Choroid plexus epithelial cell (primary cell): ENCODE data around the gene TSKU.
"Not testable (repeated sequence)": the region's sequence is repeated elsewhere in the genome, so short reads cannot be mapped to it uniquely, and the experiment has no call there.

Experiments
- DNase-seq: peaks from one replicate; pipeline ENCODE4 v3.0.0-alpha.2; 2010; ENCODE audit warnings: low read depth
- H3K4me3 ChIP-seq: 2 replicates; pipeline ENCODE4 v1.5.1; 2011; ENCODE audit warnings: low read depth, mild to moderate bottlenecking, control low read depth, low read length, moderate library complexity
- TF ChIP-seq, protein P1 (sequence below): conservative IDR thresholded peaks from 2 replicates; pipeline ENCODE4 v1.5.1; 2011; ENCODE audit warnings: low read depth, mild to moderate bottlenecking, control low read depth, inconsistent platforms, low read length, moderate library complexity

Gene TSKU, protein sequence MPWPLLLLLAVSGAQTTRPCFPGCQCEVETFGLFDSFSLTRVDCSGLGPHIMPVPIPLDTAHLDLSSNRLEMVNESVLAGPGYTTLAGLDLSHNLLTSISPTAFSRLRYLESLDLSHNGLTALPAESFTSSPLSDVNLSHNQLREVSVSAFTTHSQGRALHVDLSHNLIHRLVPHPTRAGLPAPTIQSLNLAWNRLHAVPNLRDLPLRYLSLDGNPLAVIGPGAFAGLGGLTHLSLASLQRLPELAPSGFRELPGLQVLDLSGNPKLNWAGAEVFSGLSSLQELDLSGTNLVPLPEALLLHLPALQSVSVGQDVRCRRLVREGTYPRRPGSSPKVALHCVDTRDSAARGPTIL

DNA sequence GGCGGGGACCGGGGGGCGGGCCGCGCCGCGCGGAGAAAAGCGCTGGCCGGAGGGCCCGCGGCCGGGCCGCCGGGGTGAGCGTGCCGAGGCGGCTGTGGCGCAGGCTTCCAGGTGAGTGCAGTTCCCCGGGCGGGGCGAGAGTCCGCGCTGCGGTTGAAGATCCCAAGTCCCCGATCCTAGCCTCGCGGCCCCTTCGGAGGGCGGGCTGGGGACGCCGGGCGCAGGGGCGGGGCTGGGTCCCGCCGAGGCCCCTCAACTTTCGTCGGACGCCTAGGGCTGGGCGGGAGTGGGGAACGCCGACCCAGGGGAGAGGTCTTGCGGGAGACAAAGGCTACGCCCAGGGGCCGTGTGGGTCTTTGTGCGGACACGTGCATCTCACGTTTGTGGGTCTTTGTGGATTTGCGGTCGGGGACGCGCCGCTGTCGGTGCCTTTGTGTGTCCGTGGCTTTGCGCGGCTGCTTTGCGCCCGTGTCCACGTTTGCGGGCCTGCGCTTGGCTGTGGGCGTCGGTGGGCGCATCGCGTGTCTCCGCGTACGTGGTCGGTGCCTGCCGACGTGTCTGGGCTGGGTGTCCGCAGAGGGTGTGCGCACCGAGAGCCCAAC is at the start of gene TSKU:
Gene TSKU, plus strand, starts transcription at position 63 of the 602 bp plus-strand sequence. CDS start 12,261 bp downstream, outside the sequence.
- H3K4me3 ChIP-seq = peak within 1 kb of the TSS; percentile 96
- no peak for DNase-seq
- TF ChIP-seq, protein P1, sequence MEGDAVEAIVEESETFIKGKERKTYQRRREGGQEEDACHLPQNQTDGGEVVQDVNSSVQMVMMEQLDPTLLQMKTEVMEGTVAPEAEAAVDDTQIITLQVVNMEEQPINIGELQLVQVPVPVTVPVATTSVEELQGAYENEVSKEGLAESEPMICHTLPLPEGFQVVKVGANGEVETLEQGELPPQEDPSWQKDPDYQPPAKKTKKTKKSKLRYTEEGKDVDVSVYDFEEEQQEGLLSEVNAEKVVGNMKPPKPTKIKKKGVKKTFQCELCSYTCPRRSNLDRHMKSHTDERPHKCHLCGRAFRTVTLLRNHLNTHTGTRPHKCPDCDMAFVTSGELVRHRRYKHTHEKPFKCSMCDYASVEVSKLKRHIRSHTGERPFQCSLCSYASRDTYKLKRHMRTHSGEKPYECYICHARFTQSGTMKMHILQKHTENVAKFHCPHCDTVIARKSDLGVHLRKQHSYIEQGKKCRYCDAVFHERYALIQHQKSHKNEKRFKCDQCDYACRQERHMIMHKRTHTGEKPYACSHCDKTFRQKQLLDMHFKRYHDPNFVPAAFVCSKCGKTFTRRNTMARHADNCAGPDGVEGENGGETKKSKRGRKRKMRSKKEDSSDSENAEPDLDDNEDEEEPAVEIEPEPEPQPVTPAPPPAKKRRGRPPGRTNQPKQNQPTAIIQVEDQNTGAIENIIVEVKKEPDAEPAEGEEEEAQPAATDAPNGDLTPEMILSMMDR = no peak

DNA sequence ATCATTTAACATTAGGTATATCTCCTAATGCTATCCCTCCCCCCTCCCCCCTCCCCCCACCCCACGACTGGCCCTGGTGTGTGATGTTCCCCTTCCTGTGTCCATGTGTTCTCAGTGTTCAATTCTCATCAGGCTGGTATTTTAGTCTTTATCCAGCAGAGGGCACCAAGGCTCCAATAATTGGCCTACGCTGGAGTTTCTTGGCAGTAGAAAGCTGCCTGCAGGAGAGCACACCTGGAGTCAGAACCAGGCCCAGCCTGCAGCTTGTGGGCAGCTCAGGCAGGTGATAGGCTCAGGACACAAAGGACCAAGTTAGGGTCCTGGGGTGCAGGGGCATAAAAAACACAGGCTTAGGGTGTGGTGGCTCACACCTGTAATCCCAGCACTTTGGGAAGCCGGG is 49.2 kb upstream of the TSKU start:
- TF ChIP-seq, protein P1 = peak; percentile 73
- DNase-seq = peak; percentile 82
- H3K4me3 ChIP-seq = not testable (repeated sequence)

DNA sequence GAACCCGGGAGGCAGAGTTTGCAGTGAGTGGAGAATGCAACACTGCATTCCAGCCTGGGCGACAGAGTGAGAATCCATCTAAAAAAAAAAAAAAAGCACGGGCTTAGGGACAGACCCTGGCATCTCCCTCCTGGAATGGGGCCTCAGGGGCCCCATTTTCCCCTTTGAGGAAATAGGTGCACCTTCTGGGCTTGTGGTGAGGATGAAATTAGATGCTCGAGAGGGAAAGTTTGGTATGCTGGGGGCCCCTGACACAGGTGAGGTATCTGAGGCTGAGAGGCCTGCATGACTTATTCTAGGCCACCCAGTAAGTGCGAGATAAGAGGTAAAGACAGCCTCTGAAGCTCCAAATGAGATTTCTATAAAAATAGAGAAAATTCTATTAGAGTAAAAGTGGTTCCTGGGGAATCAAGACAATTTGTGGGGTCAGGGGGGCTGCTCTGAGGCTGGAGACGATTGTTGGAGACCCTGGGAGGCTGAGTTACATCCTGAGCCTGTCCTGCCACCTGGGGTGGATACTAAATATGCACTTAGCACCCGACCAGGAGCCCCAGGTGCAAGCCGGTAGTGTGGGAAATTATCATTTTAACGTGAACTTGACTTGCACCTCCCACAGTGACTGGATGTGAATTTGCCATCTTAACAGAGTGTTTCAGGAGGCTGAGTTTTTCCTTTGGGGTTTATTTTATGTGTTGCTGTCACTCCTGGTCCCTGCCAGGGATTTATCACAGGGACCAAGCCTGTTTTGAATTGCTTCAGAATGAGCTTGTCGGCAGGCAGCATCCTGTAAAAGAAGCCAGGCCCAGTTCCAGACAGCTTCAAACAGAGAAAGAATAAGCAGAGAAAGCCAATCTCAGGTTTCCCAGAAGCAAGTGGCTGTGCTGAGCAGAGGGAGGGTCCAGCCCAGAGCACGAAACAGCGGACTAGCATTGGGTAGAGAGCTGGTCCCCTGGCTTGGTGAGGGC is 48.4 kb upstream of the TSKU start:
- no peak overlapping the region for H3K4me3 ChIP-seq
- TF ChIP-seq, protein P1 = no peak
- peak; percentile 29 for DNase-seq

DNA sequence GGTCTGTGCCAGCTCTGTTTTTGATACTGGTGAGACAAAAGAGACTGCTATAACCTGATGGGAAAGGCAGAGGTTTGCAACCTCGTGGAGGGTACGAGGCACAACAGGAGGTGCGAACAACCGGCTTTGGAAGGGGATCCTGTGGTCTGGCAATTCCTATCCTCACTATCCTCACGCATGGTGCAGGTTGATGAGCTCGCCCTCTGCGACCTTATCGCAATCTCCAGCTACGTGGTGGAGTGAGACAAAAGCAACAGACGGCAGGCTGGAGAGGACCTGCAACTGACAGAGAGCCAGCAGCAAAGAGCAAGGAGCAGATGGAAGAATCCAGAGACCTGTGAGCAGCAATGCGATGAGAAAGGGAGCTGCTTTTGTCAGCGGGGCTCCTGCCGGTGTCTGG is 47.3 kb upstream of the TSKU start:
- no peak for DNase-seq
- no peak overlapping the region for H3K4me3 ChIP-seq
- TF ChIP-seq, protein P1 = no peak

DNA sequence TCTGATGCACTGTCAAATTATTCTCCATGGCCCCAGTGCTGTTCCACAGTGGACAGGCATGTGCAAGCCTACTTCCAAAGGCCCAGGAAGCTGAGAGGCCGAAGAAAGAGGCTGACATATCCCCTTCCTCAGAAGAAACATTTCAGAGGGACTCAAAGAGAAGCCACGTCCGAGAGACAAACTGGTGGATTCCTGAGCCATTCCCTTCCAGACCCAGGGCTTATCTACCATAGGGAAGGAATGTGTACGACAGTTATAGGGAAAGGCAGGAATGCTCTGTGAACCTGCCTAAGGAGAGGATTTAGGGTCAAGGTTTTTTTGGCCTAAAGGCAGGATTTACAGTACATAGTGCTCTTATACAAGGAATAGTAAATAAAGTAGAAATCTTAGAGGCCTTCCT is 46.9 kb upstream of the TSKU start:
- DNase-seq = no peak
- TF ChIP-seq, protein P1 = no peak
- no peak overlapping the region for H3K4me3 ChIP-seq

DNA sequence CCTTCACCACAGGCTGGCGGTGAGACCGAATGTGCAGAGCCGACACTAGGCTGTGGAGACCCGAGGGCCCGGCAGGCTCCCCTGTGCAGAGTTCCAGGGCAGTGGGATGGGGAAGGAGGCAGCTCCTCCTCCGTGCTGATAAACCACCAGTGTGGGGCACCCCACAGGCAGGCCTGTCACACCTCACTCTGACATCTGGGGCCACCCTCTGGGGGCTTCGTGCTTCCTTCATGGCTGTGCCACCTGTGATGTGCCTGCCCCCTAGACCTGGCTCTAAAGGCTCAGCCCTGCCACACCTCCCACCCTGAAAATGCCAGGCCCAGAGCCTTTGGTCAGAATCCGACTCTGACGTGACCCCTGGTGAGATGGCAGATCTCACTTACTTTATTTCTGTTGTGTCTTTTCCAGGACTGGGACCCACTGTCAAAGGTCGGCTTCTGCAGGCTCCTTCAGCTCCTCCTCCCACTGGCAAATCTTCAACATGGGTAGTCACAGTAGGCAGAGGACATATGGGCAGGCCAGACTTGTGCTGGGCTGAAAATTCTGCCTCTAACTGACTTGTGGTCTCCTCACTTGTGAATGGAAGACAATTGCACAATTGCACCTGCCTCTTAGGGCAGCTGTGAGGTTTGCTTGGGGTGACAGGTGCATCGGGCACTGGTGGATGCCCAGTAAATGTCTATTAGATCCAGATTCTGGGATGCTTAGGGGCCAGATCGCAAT is 46.2 kb upstream of the TSKU start:
- no peak overlapping the region for H3K4me3 ChIP-seq
- no peak for DNase-seq
- TF ChIP-seq, protein P1 = no peak
